ENCODE results near the gene EIF4E2.

The EIF4E2 gene

DNA sequence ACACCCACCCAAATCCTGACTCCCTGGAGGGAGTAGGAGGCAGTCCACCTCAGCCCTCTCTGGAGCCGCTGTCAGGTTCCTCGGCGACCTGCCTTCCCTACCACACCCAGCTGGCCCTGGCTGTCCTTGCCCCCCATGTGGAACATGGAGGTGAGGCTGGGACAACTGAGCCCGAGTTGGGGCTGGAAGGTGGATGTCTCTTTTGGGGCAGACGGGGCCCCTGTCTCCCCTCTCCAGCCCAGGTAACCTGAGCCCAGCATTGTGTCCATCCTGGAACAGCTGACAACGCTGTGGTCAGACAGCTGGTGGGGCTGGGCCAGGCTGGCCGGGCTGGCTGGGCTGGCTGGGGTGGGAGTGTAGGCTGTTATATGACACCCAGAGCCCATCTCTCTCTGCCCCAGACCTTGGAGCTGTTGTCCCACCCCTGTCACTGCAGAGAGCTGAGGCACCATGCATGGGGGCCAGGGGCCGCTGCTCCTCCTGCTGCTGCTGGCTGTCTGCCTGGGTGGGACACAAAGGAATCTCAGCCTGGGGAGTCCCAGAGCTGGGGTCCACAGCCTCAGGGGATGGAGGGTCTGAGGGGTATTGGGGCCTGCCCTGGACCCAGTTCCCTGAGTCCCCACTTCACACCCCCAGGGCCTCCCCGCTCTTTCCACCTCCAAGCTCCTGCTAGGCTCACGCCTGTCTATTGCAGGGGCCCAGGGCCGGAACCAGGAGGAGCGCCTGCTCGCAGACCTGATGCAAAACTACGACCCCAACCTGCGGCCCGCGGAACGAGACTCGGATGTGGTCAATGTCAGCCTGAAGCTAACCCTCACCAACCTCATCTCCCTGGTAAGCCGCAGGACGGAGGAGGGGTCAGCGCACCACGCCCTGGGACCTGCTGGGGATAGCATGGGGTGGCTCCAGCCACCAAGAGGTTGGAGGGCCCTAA lies 10.9 kb upstream of the EIF4E2 start, which contains the start of gene CHRNG:
TSS of gene CHRNG (plus strand) at position 395 of the 934 bp plus-strand sequence. CDS start at position 451, 56 bp downstream.
- no peak for DNase-seq

DNA sequence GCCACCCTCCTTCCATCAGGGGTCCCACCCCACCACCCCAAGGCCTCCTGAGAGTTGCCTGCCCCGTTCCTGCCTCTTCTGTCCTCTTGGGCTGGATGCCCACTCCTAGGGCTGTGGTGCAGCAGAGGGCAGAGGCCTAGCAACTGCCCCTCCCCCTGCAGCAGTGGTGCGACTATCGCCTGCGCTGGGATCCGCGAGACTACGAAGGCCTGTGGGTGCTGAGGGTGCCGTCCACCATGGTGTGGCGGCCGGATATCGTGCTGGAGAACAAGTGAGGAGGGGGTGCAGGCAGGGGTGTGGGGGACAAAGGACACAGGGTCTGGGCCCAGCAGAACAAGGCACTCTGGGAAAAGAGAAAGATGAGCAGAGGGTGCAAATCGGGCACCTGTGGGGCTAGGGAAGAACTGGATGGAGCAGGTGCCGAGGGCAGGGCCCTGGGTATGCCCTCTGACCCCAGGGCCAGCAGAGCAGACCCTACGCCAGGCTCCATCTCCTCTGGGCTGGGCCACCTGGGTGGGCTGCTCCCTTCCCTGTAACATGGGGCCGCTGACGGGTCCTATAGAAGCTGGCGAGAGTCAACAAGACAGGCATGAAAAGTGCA lies 9.9 kb upstream of the EIF4E2 start:
- DNase-seq, result no peak

DNA sequence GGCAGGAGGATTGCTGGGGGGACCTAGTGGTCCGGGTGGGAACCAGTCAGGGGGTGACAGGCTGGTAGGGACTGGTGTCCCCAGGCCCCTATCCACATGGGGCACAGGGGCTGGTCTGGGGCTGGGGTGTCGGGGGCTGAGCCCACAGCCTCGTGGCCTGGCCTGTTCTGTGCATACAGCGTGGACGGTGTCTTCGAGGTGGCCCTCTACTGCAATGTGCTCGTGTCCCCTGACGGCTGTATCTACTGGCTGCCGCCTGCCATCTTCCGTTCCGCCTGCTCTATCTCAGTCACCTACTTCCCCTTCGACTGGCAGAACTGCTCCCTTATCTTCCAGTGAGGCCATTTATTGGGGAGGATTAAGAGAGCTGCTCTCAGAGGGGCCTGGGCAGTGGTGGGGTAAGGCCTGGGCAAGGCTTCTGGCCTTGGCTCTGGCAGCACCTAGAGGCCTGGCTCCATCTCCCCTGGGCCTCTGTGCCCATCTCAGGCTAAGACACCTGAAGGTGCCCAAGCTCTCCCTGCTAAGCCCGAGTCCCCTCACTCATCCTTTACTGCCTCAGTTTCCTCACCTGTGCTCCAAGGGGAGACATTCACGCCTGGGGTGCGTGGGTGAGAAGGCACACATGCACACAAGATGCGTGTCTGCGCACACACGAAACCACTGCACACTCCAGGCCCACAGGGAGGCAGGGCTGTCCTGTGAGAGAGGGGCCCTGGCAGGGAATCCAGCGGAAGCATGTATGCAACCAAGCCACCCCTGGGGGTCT lies 9.1 kb upstream of the EIF4E2 start:
- DNase-seq, result no peak

DNA sequence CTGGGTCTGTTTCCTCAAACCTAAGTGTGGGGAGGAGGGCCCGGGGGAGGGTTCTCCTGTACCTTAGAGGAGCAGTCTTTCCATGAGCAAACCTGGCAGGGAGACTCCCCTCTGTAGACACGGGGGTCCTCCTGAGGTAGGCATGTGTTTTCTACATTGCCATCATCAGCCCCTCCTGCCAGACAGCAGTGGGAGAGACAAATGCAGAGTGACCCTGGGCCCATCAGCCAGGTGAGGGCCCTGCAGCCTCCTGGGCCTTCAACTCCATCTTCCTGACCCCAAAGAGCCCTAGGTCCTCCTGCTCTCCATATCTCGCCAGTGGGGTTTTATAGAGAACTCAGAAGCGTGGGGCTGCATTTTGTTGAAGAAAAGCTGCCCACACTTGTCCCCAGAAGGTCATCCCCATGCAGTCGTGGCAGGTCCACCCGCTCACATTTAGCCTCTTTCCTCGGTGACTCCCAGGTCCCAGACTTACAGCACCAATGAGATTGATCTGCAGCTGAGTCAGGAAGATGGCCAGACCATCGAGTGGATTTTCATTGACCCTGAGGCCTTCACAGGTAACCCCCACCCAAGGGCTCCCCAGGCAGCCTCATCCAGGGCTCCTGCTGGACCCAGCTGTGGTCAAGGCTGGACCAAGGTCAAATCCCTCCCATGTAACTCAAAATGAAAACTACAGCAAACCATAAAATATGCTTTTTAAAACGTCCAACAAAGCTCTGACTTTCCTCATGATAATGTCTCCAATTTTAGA lies 8.4 kb upstream of the EIF4E2 start:
- DNase-seq, result no peak

DNA sequence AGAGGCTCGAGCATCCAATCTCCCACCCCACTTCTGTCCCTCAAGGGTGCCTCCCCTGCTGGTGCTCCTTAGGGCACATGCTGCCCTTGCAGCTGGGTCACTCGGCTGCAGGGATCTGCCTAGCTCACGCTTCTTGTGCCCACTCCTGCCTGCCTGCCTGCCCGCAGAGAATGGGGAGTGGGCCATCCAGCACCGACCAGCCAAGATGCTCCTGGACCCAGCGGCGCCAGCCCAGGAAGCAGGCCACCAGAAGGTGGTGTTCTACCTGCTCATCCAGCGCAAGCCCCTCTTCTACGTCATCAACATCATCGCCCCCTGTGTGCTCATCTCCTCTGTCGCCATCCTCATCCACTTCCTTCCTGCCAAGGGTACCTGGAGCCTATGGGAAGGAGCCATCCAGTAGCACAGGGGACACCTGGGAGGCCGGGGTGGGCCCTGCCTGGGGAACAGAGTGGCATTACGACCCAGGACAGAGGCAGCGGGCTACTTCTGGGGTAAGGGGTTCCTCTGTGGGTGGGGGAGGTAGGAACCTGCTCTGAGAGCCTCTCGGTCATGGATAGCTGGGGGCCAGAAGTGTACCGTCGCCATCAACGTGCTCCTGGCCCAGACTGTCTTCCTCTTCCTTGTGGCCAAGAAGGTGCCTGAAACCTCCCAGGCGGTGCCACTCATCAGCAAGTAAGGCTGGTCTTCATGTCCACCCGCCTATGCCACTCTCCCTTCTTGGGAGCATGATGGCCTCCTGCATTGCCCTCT lies 7.6 kb upstream of the EIF4E2 start:
- no peak for DNase-seq

DNA sequence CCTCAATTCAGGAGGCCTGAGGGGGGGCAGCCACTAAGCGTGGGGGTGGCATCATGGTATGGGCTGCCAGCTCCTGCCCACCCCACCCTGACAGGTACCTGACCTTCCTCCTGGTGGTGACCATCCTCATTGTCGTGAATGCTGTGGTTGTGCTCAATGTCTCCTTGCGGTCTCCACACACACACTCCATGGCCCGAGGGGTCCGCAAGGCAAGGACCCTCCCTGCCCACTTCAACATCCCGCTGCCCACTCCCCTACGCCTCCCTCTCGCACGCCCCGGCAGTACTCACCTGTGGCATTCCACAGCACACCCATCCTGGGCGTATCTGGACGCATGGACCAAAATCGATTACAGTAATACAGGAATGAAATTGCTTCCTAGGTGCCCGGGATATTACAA lies 7.0 kb upstream of the EIF4E2 start:
- DNase-seq, result no peak

DNA sequence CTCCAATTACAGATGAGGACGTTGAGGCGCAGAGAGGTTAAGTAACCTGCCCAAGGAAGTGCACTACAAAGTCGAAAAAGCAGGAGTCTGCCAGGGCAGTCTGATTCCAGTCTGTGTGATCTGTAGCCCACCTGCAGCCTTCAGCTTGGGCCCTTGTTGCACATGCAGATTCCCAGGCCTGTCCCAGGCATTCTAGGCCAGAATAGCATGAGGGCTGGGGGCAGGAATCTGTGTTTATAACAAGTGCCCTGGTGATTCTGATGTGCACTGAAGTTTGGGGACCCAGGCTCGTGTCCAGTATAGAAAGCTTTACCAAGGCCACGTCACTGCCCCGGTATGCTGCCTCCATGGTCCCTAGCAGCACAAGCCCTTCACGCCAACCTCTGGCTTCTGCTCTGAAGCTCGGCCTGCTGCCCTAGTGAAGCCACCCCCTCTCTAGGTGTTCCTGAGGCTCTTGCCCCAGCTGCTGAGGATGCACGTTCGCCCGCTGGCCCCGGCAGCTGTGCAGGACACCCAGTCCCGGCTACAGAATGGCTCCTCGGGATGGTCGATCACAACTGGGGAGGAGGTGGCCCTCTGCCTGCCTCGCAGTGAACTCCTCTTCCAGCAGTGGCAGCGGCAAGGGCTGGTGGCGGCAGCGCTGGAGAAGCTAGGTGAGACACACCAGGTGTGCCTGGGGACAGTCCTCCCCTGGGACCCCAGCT lies 6.4 kb upstream of the EIF4E2 start:
- DNase-seq, result no peak

DNA sequence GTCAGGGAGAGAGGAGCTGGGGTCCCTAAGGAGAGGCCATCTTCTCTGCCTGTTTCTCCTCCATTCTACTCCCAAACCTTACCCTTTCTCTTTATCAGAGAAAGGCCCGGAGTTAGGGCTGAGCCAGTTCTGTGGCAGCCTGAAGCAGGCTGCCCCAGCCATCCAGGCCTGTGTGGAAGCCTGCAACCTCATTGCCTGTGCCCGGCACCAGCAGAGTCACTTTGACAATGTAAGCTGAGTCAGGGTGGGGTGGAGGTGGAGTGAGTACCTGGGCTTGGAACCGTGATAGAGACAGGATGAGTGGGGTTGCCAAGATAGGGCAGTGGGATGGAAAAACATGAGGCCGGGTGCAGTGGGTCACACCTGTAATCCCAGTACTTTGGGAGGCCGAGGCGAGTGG lies 5.8 kb upstream of the EIF4E2 start:
- DNase-seq, result no peak

DNA sequence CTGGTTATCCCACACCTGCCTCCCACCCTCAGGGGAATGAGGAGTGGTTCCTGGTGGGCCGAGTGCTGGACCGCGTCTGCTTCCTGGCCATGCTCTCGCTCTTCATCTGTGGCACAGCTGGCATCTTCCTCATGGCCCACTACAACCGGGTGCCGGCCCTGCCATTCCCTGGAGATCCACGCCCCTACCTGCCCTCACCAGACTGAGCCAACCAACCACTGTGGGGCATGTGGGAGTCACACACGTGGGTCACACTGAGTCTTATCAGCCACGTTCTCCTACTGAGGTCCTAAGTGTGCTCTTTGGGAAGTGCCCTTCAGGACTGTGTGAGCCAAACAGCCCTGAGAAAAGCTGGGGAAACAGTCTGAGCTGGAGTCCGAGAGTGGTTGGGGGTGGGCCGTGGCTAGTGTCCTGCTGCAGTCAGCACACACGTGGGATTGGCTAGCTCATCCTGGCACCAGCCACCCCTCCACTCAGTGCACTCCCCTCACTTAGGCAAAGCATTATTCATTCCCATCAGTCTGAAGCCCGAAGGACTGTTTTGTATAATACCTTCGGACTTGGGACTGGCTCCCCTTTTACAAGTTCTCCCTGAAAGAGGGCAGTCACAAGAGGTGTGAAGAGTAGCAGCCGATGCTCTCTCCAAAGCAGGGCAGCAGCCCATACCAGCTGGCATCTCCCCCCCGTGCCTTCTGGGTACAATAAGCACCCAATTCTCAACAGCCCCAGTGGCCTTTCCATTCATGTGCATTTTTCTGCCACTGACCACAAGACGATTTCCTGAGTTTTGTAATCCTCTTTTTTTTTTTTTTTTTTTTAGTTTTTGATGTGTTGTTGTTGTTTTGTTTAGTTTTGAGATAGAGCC lies 4.7 kb upstream of the EIF4E2 start:
- DNase-seq, result no peak

DNA sequence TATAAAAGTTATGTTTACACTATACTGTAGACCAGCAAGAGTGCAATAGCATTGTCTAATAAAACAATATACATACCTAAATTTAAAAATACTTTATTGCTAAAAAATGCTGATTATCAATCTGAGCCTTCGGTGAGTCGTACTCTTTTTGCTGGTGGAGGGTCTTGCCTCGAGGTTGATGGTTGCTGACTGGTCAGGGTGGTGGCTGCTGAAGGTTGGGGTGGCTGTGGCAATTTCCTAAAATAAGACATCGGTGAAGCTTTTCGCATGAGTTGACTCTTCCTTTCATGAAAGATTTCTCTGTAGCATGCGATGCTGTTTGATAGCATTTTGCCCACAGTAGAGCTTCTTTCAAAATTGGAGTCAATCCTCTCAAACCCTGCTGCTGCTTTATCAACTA lies 2.5 kb upstream of the EIF4E2 start:
- no peak for DNase-seq

DNA sequence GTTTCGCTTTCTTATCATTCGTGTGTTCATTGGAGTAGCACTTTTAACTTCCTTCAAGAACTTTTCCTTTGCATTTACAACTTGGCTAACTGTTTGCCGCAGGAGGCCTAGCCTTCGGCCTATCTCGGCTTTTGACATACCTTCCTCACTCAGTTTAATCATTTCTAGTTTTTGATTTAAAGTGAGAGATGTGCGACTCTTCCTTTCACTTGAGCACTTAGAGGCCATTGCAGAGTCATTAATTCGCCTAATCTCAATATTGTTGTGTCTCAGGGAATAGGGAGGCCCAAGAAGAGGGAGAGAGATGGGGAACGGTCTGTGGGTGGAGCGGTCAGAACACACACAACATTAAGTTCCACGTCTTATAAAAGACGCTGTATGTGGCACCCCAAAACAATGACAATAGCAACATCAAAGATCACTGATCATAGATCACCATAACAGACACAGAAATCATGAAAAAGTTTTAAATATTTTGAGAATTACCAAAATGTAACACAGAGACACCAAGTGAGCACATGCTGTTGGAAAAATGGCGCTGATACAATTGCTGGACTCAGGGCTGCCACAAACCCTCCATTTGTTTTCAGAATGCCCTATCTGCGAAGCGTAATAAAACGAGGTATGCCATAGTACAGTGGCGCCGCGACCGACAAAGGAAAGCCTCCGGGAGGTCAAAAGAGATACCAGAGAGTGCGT lies 685 bp upstream of the EIF4E2 start:
- DNase-seq, result no peak

DNA sequence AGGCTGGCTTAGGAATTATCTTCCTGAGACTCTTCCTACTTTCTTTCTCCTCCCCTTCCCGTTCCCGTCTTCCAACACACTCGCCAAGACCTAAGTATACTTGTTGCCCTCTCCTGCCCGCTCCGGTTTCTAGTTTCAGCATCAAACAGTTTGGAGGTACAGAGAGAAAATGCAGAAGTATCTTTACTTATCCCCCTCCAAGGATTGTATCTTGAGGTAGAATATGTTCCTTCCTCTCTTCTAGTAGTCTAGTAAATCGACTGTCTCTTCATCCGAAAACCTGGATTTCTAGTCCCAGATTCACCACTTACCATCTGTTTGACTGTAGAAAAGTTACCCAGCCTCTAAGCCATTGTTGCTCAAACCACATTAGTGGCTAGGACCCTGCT lies 755 bp downstream of the EIF4E2 start:
- DNase-seq, result no peak

DNA sequence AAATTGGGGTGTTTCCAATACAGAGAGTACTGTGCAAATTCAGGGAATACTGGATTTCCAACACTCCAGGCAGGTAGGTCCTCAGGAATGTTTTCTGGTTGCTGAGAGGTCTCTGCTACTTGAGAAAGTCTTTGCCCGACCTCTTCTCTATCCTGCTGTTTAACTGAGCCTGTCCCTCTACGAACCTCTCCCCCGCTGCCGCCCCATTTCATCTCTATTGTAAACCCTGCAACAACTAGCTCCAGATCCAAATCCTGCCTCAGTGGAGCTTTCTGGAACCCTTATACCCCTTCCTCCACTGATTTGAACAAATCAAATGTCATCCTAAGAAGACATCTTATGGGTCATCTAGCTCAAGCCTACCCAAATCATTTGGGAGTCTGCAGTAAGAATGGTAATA lies 1.3 kb downstream of the EIF4E2 start:
- DNase-seq, result no peak

DNA sequence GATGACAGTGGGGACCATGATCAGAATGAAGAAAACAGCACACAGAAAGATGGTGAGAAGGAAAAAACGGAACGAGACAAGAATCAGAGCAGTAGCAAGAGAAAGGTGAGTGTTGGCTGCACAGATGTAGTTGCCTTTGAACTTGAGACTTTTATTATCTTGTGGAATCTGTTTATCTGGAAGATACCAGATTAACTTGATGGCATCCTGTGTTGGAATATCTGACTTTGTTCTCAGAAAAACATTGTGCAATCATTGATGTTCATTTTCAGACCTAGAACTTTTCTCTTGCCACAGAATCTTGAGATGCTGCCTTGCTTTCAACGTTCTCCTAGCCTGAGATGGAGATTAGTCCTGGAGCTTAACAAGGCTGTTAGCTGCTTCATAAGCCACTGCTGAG lies 5.9 kb downstream of the EIF4E2 start:
- DNase-seq, result no peak

DNA sequence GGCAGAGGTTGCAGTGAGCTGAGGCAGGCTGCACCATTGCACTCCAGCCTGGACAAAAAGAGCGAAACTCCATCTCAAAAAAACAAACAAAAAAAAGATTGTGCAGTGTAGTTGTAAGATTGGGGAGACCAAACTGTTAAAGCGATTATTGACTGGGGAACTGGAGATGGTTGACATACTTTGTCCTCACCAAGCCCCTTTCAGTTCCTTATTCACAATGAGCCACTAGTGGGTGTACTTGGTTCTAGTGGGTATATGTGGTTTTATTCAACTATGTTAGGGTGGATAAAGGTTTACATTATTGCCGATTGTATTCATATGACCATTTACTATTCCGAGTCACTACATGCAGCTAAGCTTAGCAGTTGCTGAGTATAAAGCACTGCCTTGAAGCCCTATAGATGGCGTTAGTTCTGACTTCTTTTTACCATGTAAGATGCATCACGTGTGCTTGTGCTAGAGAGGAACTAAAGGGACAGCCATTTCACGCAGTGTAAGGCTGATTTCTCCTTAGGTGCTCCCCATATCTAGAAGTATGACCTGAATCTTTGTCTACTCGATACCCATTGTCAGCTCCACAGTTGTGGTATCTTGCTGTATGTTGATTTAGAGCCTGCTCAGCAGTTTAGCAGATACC lies 12.1 kb downstream of the EIF4E2 start:
- no peak for DNase-seq

DNA sequence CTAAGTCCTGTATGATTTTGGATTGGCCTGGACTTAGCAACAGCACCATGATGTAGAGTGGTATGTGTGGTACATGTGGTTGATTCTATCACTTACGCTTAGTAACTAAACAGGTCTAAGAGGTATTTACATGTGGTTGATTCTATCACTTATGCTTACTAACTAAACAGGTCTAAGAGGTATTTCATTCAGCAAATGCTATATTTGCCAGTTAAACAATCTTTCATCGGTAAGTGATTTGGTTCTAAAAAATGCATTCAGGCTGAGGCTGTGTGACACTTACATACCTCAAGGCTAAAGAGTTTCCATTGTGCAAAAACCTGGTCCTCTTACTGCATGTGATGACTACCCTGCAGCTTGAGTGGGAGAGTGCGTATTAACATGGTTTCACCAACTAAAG lies 13.1 kb downstream of the EIF4E2 start:
- no peak for DNase-seq

DNA sequence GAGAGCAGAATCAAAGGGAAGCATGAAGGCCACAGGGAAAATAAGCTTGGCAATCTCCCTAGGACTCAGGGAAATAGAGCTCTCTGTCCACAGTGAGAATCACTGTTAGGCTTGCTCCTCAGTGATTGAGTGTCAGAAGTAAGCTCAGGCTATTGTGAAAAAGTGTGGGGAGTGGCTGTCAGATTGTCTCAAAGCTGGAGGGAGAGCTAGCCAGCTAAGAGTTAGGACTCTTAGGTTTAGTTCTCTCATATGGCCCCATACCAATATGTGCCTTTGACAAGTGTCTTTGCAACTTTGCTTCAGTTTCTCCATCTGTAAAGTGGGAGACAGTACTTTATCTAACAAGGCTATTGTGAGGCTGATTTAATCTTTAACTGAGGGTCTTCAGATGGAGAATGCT lies 17.2 kb downstream of the EIF4E2 start:
- no peak for DNase-seq

DNA sequence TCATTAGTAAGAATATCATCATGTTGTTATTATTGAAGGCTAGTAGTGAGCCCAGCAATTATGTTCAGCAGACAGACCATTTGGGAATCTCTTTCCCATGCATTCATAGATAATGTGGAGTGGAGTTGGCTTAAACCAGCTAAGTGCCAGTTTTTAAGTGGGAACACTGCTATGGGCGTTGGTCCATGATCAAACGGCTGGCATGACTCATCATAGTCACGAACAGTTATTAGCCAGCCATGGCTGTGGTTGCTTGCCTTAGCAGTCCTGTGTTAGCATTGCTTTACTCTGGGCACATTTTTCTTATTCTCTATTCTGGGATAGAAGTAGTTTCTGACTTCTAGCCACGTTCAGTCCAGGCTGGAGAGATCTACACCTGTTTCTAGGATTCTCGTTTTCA lies 17.7 kb downstream of the EIF4E2 start:
- no peak for DNase-seq

DNA sequence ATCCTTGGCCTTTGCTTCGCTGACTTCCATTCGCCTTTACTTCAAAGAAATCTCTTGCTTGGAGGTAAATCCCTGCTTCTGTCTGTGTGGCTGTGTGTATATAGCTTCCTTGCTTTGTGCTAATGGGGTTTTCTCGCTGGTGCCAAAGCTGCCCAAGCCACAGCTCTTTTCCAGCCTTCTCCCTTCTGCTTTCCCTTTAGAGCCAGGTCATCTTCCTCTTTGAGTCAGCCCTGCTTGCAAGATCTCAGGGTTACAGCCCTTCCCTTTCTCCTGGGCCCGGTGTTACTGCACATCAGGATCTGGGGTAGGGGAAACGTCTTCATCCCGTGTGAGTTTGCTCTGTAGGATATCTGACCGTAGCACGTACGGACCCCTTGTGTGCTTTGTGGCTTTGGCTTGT lies 19.1 kb downstream of the EIF4E2 start:
- DNase-seq, result no peak
